HEK293 (cell line): ENCODE results near the gene TIE1.

Source experiments
- CTCF ChIP-seq: fragments of 450-650 bp; formaldehyde crosslinking; IDR thresholded peaks from 2 replicates; pipeline ENCODE4 v1.5.1; 2016; ENCODE audit warnings: missing biosample characterization, missing genetic modification characterization
- GLIS1 ChIP-seq: fragments of 450-650 bp; formaldehyde crosslinking; IDR thresholded peaks from 2 replicates; pipeline ENCODE4 v1.5.1; 2016; ENCODE audit warnings: missing biosample characterization, missing genetic modification characterization
- HOXA7 ChIP-seq: sonication (generic); formaldehyde crosslinking; IDR thresholded peaks from 2 replicates; pipeline ENCODE4 v1.8.1; 2022; ENCODE audit warnings: missing genetic modification reagents, borderline replicate concordance
- INSM2 ChIP-seq: fragments of 450-650 bp; formaldehyde crosslinking; IDR thresholded peaks from 2 replicates; pipeline ENCODE4 v1.5.1; 2016; ENCODE audit warnings: missing biosample characterization, missing genetic modification characterization
- MZF1 ChIP-seq: fragments of 450-650 bp; formaldehyde crosslinking; IDR thresholded peaks from 2 replicates; pipeline ENCODE4 v1.5.1; 2017; ENCODE audit warnings: missing biosample characterization, missing genetic modification characterization, borderline replicate concordance
- PATZ1 ChIP-seq: fragments of 450-650 bp; formaldehyde crosslinking; IDR thresholded peaks from 2 replicates; pipeline ENCODE4 v1.5.1; 2016; ENCODE audit warnings: missing biosample characterization, missing genetic modification characterization
- ZBTB21 ChIP-seq: fragments of 450-650 bp; formaldehyde crosslinking; IDR thresholded peaks from 2 replicates; pipeline ENCODE4 v1.5.1; 2017; ENCODE audit warnings: missing biosample characterization, missing genetic modification characterization
- ZBTB49 ChIP-seq: fragments of 450-650 bp; formaldehyde crosslinking; IDR thresholded peaks from 2 replicates; pipeline ENCODE4 v1.5.1; 2016; ENCODE audit warnings: missing biosample characterization, missing genetic modification characterization, low read depth
- ZBTB7A ChIP-seq: fragments of 450-650 bp; formaldehyde crosslinking; IDR thresholded peaks from 2 replicates; pipeline ENCODE4 v1.5.1; 2016; ENCODE audit warnings: low read depth, missing biosample characterization, missing genetic modification characterization
- ZNF266 ChIP-seq: fragments of 450-650 bp; formaldehyde crosslinking; IDR thresholded peaks from 2 replicates; pipeline ENCODE4 v1.5.1; 2016; ENCODE audit warnings: missing biosample characterization, missing genetic modification characterization, low read depth
- ZNF324 ChIP-seq: fragments of 450-650 bp; formaldehyde crosslinking; IDR thresholded peaks from 2 replicates; pipeline ENCODE4 v1.5.1; 2016; ENCODE audit warnings: missing biosample characterization, missing genetic modification characterization
- ZNF350 ChIP-seq: fragments of 450-650 bp; formaldehyde crosslinking; IDR thresholded peaks from 2 replicates; pipeline ENCODE4 v1.5.0; 2017; ENCODE audit warnings: missing biosample characterization, mild to moderate bottlenecking, missing genetic modification characterization
- ZNF561 ChIP-seq: fragments of 450-650 bp; IDR thresholded peaks from 2 replicates; pipeline ENCODE4 v1.5.1; 2018; ENCODE audit warnings: missing biosample characterization, missing genetic modification characterization, borderline replicate concordance
- ZNF747 ChIP-seq: fragments of 450-650 bp; formaldehyde crosslinking; IDR thresholded peaks from 2 replicates; pipeline ENCODE4 v1.5.1; 2016; ENCODE audit warnings: missing biosample characterization, missing genetic modification characterization

GRCh38 chr1:43286533-43286932, 14.2 kb upstream of the TIE1 start:
- TF ChIP-seq HOXA7 (CRISPR knock-in tag): no peak
- TF ChIP-seq ZNF266 (tag by site-specific recombination): no peak
- TF ChIP-seq CTCF (tag by site-specific recombination): no peak
- TF ChIP-seq ZNF747 (tag by site-specific recombination): no peak
- no peak for TF ChIP-seq ZBTB49 (tag by site-specific recombination)
- TF ChIP-seq GLIS1 (tag by site-specific recombination): no peak
- no peak for TF ChIP-seq INSM2 (tag by site-specific recombination)
- TF ChIP-seq ZBTB21 (tag by site-specific recombination): no peak
- no peak for TF ChIP-seq ZBTB7A (tag by site-specific recombination)
- no peak for TF ChIP-seq ZNF350 (tag by site-specific recombination)
- no peak for TF ChIP-seq ZNF324
- no peak for TF ChIP-seq MZF1 (tag by site-specific recombination)
- no peak for TF ChIP-seq ZNF561 (tag by site-specific recombination)
- TF ChIP-seq PATZ1: no peak
